Subcutaneous adipose tissue (tissue), 4 donors: ENCODE data around the gene NDOR1. TPM values are rescaled to one million over a fixed set of nuclear protein-coding genes. Genes with fewer than 3 reads are reported as not detected.

Experiments used
- CTCF ChIP-seq: fragments of 450-650 bp; IDR thresholded peaks from one replicate; pipeline ENCODE4 v1.5.1; 2016; ENCODE audit warnings: low read depth, mild to moderate bottlenecking, control low read depth, antibody characterized with exemption, moderate library complexity
- total RNA-seq, 4 donors: library from RNA; depleted of rRNA; stranded (reverse); fragments of >200 nt; gene quantifications; one replicate each; pipeline ENCODE4 v1.1.0, GENCODE V29; 2016

Gene NDOR1
- total RNA-seq, 4 donors from 2014 or later = 2.6 to 6.2 (median 3.7) TPM

- no peak for TF ChIP-seq CTCF
These were observed 23.8 kb upstream of the NDOR1 start for GRCh38 chr9:137181680-137182079.

- TF ChIP-seq CTCF = no peak
These were observed 22.7 kb upstream of the NDOR1 start for GRCh38 chr9:137182836-137183235.

- no peak for TF ChIP-seq CTCF
These were observed 21.4 kb upstream of the NDOR1 start for GRCh38 chr9:137183980-137184595.

GRCh38 chr9:137184881-137185660, 20.4 kb upstream of the NDOR1 start:
- TF ChIP-seq CTCF = no peak

GRCh38 chr9:137185921-137186320, 19.6 kb upstream of the NDOR1 start:
- TF ChIP-seq CTCF = no peak

- no peak for TF ChIP-seq CTCF
These were observed 19.1 kb upstream of the NDOR1 start for GRCh38 chr9:137186385-137186784.

GRCh38 chr9:137187386-137187785, 18.1 kb upstream of the NDOR1 start:
- no peak for TF ChIP-seq CTCF
